GM12878 (cell line): ENCODE results near the gene UBE2O. TPM values are rescaled to one million over a fixed set of nuclear protein-coding genes. Genes with fewer than 3 reads are reported as not detected.

Experiments
- ATAC-seq: fragments of 200-7000 bp; cut with Tn5 transposase; 3 replicates; pipeline ENCODE4 v1.9.1; 2020; ENCODE audit warnings: mild to moderate bottlenecking, moderate library complexity
- BruUV-seq: library from RNA; stranded (reverse); fragments of 400-500 nt; replicated peaks from 2 replicates; lab custom pipeline; 2021; lab: Mats Ljungman, UMichigan
- CTCF ChIA-PET: fragments of 300-600 bp; sonication (Branson Sonifier 250); formaldehyde crosslinking; extraction: SDS; loops from one replicate; lab custom pipeline; 2021; ENCODE audit warnings: inconsistent platforms; lab: Yijun Ruan, JAX
- POLR2A ChIA-PET: fragments of 350-600 bp; formaldehyde crosslinking; extraction: SDS; loops from one replicate; lab custom pipeline; 2021; ENCODE audit warnings: inconsistent platforms; lab: Charles Lee
- RAD21 ChIA-PET: fragments of 300-600 bp; sonication (Branson Sonifier 250); formaldehyde crosslinking; loops from one replicate; lab custom pipeline; 2023; ENCODE audit warnings: antibody characterized with exemption; ENCODE audit not compliant: unreplicated experiment; lab: Charles Lee
- SMC1A ChIA-PET: fragments of 300-600 bp; sonication (Branson Sonifier 250); formaldehyde crosslinking; loops from one replicate; lab custom pipeline; 2023; ENCODE audit not compliant: unreplicated experiment, uncharacterized antibody; lab: Charles Lee
- DNase-seq: peaks from one replicate; pipeline ENCODE4 v3.0.0-alpha.2; 2011; ENCODE audit warnings: low read depth, low spot score
- FAIRE-seq: peaks from 3 replicates; lab custom pipeline; 2011; peaks lifted over from hg19 to GRCh38; lab: Jason Lieb, UNC
- H2AFZ ChIP-seq: 2 replicates; pipeline ENCODE4 v1.6.0; 2011; ENCODE audit warnings: low read depth, low read length, control low read depth; ENCODE audit not compliant: control insufficient read depth
- H3K27ac ChIP-seq: 2 replicates; pipeline ENCODE4 v1.5.1; 2011; ENCODE audit warnings: control low read depth; ENCODE audit not compliant: control insufficient read depth, insufficient read depth
- H3K27me3 ChIP-seq, 2 experiments: replicated peaks in 1 of 2; 2 replicates each; pipeline versions ENCODE4 v1.6.0 to v1.6.1; 2011; ENCODE audit warnings: low read length in 1 of 2; ENCODE audit not compliant: control insufficient read depth in 2 of 2, insufficient read depth in 2 of 2
- H3K36me3 ChIP-seq, 2 experiments: 2 replicates each; pipeline ENCODE4 v1.5.1; 2011; ENCODE audit warnings: low read length in 1 of 2; ENCODE audit not compliant: control insufficient read depth in 2 of 2, insufficient read depth in 2 of 2
- H3K4me1 ChIP-seq: 2 replicates; pipeline ENCODE4 v1.6.1; 2011; ENCODE audit warnings: mild to moderate bottlenecking, low read length, moderate library complexity, mixed read lengths; ENCODE audit not compliant: control insufficient read depth, insufficient read depth
- H3K4me2 ChIP-seq: 2 replicates; pipeline ENCODE4 v1.6.0; 2011; ENCODE audit warnings: control low read depth; ENCODE audit not compliant: control insufficient read depth, insufficient read depth
- H3K4me3 ChIP-seq: fragments of 200-600 bp; sonication (generic); 2 replicates; pipeline ENCODE4 v1.5.1; 2016
- H3K79me2 ChIP-seq: 2 replicates; pipeline ENCODE4 v1.6.0; 2011; ENCODE audit warnings: low read length; ENCODE audit not compliant: control insufficient read depth, insufficient read depth
- H3K9ac ChIP-seq: 2 replicates; pipeline ENCODE4 v1.8.0; 2011; ENCODE audit warnings: low read length, control low read depth, mixed read lengths; ENCODE audit not compliant: control insufficient read depth, insufficient read depth
- H3K9me3 ChIP-seq: replicated peaks from 3 replicates; pipeline ENCODE4 v1.5.1; 2011; ENCODE audit warnings: mild to moderate bottlenecking, low read length; ENCODE audit not compliant: control insufficient read depth, insufficient read depth
- H4K20me1 ChIP-seq: 2 replicates; pipeline ENCODE4 v1.6.0; 2011; ENCODE audit not compliant: control insufficient read depth, insufficient read depth
- IKZF2 ChIP-seq, 2 experiments: fragments of 450-650 bp; IDR thresholded peaks; 2 replicates each; pipeline ENCODE4 v1.6.1; 2017; ENCODE audit warnings: mild to moderate bottlenecking in 2 of 2, moderate library complexity in 2 of 2
- KLF5 ChIP-seq: fragments of 450-650 bp; IDR thresholded peaks from 2 replicates; pipeline ENCODE4 v1.6.1; 2014; ENCODE audit warnings: mild to moderate bottlenecking; ENCODE audit not compliant: partially characterized antibody
- RAD21 ChIP-seq: IDR thresholded peaks from 2 replicates; pipeline ENCODE4 v1.6.1; 2011; ENCODE audit warnings: mild to moderate bottlenecking, low read depth, low read length, moderate library complexity; ENCODE audit not compliant: insufficient read depth
- STAT1 ChIP-seq: fragments of 450-650 bp; conservative IDR thresholded peaks from 2 replicates; pipeline ENCODE4 v1.6.1; 2014; ENCODE audit warnings: antibody characterized with exemption, mild to moderate bottlenecking
- WGBS: methylation state at CpG from one replicate; pipeline ENCODE4 v1.1.6; 2016; ENCODE audit warnings: low lambda C conversion rate; ENCODE audit not compliant: insufficient replicate concordance, insufficient coverage; ENCODE audit errors: missing lambda C conversion rate; 5-methylcytosine and 5-hydroxymethylcytosine counted together
- in situ Hi-C: fragments of 300-500 bp; cut with MboI; formaldehyde crosslinking; loops from 9 replicates; pipeline ENCODE4 v1.14.3; 2018; ENCODE audit warnings: mixed read lengths
- intact Hi-C: fragments of 100-400 bp; cut with micrococcal nuclease; formaldehyde crosslinking; loops from one replicate; pipeline ENCODE4 v1.14.2; 2022; ENCODE audit not compliant: unreplicated experiment
- polyA plus RNA-seq, 11 experiments: library from polyadenylated mRNA; depleted of rRNA in 4 of 11; unstranded in 6 of 11; stranded (reverse) in 5 of 11; fragments of >200 nt; fragmentation: Nextera tagmentation in 4 of 11; fragmentation: Illumina TruSeq in 1 of 11; extraction: Ambion mirVana in 4 of 11; extraction: Trizol in 1 of 11; gene quantifications; 1 replicate in 1 of 11; 2 replicates in 10 of 11; pipeline versions ENCODE4 v1.2.1 to v1.2.3, GENCODE V29; 2011 to 2016; ENCODE audit warnings: inconsistent platforms in 2 of 11, missing spikeins in 2 of 11, low read depth in 1 of 11
- total RNA-seq, 4 experiments: library from RNA; depleted of rRNA in 3 of 4; stranded (reverse); fragments of >200 nt in 3 of 4; fragmentation: Illumina TruSeq in 1 of 4; extraction: Trizol in 1 of 4; gene quantifications; 2 replicates each; pipeline versions ENCODE4 v1.2.1 to v1.2.3, GENCODE V29; 2013 to 2021
- TF ChIP-seq, protein P1 (sequence below): fragments of 450-650 bp; IDR thresholded peaks from 2 replicates; pipeline ENCODE4 v1.6.1; 2018; ENCODE audit warnings: borderline replicate concordance, mild to moderate bottlenecking; ENCODE audit not compliant: partially characterized antibody
- TF ChIP-seq, protein P2 (sequence below): fragments of 450-650 bp; IDR thresholded peaks from 2 replicates; pipeline ENCODE4 v1.6.1; 2016; ENCODE audit warnings: mild to moderate bottlenecking

The UBE2O gene
- total and polyA plus RNA-seq, 10 of the 15 experiments (the other 5 are each of a cell fraction or from before 2014, with no cell fraction given): 2.1 to 39.0 (median 14.1) TPM

- DNase-seq (no peak), ATAC-seq (no peak), FAIRE-seq (no peak)
- RAD21 ChIA-PET: no interaction called here
- Histone ChIP-seq H3K9ac (no peak overlapping the region), H3K4me1 (no peaks in the 10 kb centered on the region), H3K4me3 (no peak overlapping the region), H3K36me3 (peaks cover 2 to 6% of the 10 kb centered on the region in 2 experiments; a peak in 2 of 4 replicates), H3K27ac (no peak overlapping the region), H3K79me2 (no peaks in the 10 kb centered on the region), H3K27me3 (no peaks in the 10 kb centered on the region), H4K20me1 (no peaks in the 10 kb centered on the region), H3K4me2 (no peak overlapping the region), H2AFZ (no peak overlapping the region), H3K9me3 (no peaks in the 10 kb centered on the region)
- in situ Hi-C loops: no loop called here
- SMC1A ChIA-PET: no interaction called here
- WGBS: 99% methylated on average over 7 of the region's 7 CpGs
- no TSS peak for BruUV-seq
- CTCF ChIA-PET: interaction anchor here (0.8 kb wide), 1 partner anchor 115 kb away, joined by 3 read pairs; no protein-coding TSS in a partner anchor
- intact Hi-C loops: no loop called here
- TF ChIP-seq KLF5 (no peak), IKZF2 (IDR thresholded peaks at IDR 0.05) (no peak)
- POLR2A ChIA-PET: no interaction called here
These were observed 109.8 kb downstream of the UBE2O start for GRCh38 chr17:76343106-76343505.

- no peak for TF ChIP-seq RAD21
- TF ChIP-seq, protein P1, sequence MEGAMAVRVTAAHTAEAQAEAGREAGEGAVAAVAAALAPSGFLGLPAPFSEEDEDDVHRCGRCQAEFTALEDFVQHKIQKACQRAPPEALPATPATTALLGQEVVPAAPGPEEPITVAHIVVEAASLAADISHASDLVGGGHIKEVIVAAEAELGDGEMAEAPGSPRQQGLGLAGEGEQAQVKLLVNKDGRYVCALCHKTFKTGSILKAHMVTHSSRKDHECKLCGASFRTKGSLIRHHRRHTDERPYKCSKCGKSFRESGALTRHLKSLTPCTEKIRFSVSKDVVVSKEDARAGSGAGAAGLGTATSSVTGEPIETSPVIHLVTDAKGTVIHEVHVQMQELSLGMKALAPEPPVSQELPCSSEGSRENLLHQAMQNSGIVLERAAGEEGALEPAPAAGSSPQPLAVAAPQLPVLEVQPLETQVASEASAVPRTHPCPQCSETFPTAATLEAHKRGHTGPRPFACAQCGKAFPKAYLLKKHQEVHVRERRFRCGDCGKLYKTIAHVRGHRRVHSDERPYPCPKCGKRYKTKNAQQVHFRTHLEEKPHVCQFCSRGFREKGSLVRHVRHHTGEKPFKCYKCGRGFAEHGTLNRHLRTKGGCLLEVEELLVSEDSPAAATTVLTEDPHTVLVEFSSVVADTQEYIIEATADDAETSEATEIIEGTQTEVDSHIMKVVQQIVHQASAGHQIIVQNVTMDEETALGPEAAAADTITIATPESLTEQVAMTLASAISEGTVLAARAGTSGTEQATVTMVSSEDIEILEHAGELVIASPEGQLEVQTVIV: no peak
- TF ChIP-seq STAT1: no peak
- TF ChIP-seq, protein P2, sequence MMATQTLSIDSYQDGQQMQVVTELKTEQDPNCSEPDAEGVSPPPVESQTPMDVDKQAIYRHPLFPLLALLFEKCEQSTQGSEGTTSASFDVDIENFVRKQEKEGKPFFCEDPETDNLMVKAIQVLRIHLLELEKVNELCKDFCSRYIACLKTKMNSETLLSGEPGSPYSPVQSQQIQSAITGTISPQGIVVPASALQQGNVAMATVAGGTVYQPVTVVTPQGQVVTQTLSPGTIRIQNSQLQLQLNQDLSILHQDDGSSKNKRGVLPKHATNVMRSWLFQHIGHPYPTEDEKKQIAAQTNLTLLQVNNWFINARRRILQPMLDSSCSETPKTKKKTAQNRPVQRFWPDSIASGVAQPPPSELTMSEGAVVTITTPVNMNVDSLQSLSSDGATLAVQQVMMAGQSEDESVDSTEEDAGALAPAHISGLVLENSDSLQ: no peak
- Histone ChIP-seq H3K9me3 (no peaks in the 10 kb centered on the region), H3K27ac (no peak overlapping the region), H3K4me2 (no peak overlapping the region), H3K4me3 (no peak overlapping the region), H3K4me1 (no peaks in the 10 kb centered on the region), H2AFZ (no peak overlapping the region), H3K27me3 (no peaks in the 10 kb centered on the region), H3K36me3 (0 out of 4 replicates have a peak, but pooled peaks cover 0 to 6% of the 10 kb centered on the region in 2 experiments), H3K9ac (no peak overlapping the region), H3K79me2 (no peaks in the 10 kb centered on the region), H4K20me1 (no peaks in the 10 kb centered on the region)
- ChIA-PET POLR2A (interaction anchor here (0.7 kb wide), 1 partner anchor 269 kb away, joined by 8 read pairs; the partner anchor contains the start of gene SRP68), CTCF (no interaction called here), SMC1A (no interaction called here), RAD21 (no interaction called here)
- DNase-seq (no peak), FAIRE-seq (no peak), ATAC-seq (no peak)
- 96% methylated on average over 6 of the region's 6 CpGs for WGBS
- in situ Hi-C loops (no loop called here), intact Hi-C loops (no loop called here)
- no TSS peak for BruUV-seq
These were observed 111.7 kb downstream of the UBE2O start for GRCh38 chr17:76341301-76341700.
